ENCODE measurements around the gene BRD8.

- TF ChIP-seq CTCF (IDR thresholded peaks at IDR 0.05; ENCODE audit: poor library complexity) (no peak), EZH2phosphoT487 (IDR thresholded peaks at IDR 0.05; ENCODE audit: low read depth, severe bottlenecking, unreplicated experiment) (no peak), EZH2 (IDR thresholded peaks at IDR 0.05; ENCODE audit: borderline replicate concordance) (no peak)
Measured at GRCh38 chr5:138129347-138129746, 49.1 kb downstream of the BRD8 start.
